ENCODE results near the gene ZSWIM7. TPM values are rescaled to one million over a fixed set of nuclear protein-coding genes. Genes with fewer than 3 reads are reported as not detected.
"Not testable (repeated sequence)": the region's sequence is repeated elsewhere in the genome, so short reads cannot be mapped to it uniquely, and the experiment has no call there.

Gene ZSWIM7
- polyA plus RNA-seq, 4 donors, result 40.6 to 62.6 (median 47.6) TPM

DNA sequence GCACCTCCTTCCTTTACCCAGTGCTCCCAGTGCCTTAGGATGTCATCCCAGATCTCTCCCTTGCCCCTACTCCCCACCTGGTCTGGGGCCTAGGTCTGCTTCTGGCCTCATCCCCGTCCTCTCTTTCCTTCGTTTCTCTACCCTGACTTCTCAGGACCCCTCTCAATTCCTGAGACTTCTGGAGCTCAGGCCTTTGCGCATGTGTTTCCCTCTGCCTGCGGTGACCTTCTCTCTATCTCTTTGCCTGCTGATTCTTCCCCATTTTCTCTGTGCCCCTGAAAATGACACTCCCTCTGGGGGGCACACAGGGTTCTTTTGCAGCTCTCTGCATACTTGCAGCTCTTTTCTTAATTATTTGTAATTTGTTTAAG lies 41.0 kb downstream of the ZSWIM7 start:
- DNase-seq (ENCODE audit: low read depth in 4 of 4, low spot score in 3 of 4), result no peak

DNA sequence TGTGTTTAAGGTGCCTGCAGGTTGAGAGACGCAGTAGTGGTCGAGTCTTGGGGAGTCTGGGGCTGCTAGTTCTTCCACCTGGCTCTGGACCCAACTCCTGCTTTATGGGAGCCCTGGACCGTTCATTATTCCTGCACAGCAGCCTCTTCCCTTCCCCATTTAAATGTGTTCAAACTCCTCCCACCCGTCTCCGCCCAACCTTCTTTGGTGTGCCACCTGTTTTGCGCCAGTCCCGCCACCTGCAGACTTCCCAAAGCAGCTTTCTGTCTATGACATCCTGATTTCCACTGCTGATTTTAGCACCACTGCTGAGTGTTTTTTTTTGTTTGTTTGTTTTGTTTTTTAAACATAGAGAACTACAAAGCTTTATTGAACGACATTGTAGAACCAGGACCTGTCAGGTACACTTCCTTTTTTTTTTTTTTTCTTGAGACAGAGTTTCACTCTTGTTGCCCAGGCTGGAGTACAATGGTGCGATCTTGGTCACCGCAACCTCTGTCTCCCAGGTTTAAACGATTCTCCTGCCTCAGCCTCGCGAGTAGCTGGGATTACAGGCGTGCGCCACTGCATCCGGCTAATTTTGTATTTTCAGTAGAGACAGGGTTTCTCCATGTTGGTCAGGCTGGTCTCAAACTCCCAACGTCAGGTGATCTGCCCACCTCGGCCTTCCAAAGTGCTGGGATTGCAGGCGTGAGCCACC lies 41.7 kb downstream of the ZSWIM7 start:
- no peak for DNase-seq (ENCODE audit: low read depth in 4 of 4, low spot score in 3 of 4)

DNA sequence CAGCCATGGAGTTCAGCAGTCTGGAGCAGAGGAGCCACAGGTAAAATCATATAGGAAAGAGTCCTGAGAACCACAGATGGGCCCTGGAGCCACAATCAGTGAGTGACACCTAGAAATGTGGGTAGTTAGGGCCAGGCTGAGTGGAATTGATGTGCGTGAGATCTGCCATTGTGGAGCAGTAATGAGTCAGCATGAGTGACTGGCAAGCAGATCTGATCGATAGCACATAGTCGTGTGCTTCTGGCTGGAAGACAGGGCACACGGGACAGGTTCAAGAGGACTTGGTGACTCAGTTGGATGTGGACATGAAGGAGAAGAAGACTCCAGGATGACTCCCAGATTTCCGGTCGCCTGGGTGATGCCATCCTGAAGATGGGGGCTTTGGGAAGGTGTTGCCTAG lies 42.3 kb downstream of the ZSWIM7 start:
- DNase-seq (ENCODE audit: low read depth in 4 of 4, low spot score in 3 of 4), result no peak

DNA sequence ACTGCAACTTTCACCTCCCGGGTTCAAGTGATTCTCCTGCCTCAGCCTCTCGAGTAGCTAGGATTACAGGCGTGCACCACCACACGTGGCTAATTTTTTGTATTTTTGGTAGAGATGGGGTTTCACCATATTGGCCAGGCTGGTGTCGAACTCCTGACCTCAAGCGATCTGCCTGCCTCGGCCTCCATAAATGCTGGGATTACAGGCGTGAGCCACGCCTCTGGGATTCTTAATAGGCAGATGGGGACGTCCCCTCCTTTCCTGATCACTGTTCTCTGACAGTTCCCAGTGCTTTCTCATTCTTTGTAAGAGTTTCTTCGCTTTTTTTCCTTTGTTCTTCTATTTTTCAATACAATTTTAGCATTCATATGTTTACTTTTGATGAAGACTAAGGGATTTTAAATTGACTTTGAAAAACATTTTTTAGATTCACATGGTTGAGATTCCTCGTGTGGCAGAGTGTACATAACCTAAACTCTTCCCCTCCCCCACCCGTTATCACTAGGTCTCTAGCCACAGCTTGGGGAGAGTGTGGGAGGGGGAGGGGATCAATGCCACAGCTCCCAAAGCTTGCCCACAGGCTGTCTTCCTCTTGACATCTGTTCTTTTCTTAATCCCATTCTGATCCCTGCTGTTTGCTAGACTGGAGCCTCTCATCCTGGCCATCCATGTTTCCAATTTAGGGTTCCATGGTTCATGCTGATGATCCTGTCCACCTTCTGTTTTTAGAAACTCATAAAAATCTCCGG lies 43.5 kb downstream of the ZSWIM7 start:
- DNase-seq (ENCODE audit: low read depth in 4 of 4, low spot score in 3 of 4), result no peak

DNA sequence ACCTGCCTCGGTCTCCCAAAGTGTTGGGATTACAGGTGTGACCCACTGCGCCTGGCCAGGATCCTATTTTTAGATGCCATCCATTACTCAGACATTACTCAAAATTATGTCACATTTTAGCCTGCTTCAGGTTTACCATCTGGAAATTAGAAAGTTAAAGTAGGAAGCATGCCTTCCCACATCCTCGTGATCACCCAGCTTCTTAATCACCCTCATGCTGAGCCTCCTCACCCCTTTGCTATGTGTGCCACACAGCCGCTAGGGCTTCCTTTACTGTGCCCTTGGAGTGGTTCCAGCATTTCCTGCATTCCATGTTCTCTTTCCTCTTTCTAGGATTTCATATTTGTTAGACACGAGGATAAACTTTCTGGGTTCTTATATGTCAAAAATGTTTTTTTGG lies 45.3 kb downstream of the ZSWIM7 start:
- no peak for DNase-seq (ENCODE audit: low read depth in 4 of 4, low spot score in 3 of 4)

DNA sequence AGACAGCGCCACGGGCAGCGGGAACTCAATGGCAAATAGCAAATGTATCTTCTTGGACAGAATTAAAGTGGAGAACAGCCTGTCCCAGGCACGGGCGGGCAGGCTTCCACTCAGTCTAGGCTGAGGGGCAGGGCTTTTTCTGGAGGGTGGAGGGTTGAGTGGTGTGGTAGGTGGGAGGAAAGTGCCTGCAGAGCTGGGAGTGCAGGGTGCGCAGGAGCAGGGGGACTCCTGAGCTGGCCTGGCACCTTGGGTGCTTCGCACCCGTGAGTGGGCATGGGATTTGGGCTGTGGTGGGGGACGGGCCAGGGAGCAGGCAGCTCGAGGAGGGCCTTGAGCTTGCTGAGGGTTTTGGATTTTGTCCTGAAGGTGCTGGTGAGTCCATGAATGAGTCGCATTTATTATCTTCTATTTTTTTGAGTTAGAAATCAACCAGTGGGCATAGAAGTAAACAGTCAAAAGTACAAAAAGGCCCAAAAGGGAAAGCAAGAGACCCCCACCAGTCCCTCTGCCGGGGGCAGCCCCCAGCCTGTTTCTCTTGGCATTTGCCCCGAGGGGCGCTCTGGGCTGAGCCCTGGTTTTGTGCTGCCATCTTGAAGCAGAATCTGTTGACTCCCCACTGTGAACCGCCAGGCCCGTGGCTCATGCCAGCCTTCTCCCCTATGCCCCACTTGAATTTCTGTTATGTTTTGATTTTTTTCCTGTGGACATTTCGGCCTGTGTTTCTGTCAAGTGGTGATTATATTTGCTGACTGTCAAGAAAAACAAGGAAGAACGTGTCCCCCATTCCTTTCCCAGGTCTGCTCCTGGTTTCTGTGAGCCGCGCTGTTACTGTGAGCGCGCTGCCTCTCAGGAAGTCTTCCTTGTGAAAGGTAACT lies 46.4 kb downstream of the ZSWIM7 start:
- no peak for DNase-seq (ENCODE audit: low read depth in 4 of 4, low spot score in 3 of 4)

DNA sequence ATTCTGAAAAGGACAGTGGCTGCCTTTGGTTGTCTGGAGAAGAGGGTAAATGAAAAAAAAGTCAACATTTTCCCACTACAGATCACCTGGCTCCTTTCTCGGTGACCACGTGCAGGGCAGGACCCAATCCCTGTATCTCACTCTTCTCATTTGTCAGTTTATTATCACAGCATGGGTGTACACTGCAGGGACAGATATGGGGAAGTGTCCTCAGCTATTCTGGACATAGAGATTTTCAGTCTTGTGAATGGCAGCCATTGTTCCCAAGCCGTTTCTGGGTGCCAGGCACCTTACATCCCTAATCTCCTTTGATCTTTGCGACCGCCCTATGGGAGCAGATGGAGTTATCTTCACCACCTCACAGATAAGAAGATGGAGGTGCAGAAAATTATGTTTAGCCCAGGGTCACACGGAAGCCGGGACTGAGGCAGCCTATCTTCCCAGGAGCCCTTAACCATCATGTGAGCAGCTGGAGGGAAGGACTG lies 47.4 kb downstream of the ZSWIM7 start:
- DNase-seq (ENCODE audit: low read depth in 4 of 4, low spot score in 3 of 4), result no peak

DNA sequence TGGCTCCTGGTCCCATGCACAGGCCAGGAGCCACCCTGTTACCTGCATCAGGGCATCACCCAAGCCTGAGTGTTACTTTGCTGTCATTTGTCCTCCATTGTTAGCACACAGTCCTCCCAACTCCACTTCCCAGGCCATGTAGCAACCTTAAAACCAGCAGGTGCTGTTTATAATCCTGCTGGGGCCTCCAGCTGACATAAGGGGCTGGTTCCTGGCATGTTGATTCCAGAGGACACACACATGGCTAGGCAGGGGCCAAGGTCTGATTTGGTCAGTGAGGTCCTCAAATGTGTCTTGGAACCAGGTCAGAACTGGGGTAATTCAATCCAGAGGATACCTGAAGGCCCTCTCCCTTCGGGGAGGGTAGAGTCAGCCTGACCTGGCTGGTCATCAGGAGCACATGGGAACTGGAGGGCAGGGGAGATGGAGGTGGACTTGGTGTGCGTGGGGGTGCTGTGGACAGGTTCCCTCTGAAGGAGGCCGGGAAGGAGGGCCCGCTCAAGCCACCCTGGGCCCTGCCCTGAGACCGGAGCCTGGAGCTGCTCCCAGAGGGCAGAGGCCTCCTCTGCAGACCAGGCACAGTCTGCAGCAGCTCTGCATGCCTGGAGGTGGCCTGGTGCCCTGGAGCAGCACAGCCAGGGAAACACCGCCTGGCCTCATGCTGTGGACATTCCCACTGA lies 48.0 kb downstream of the ZSWIM7 start:
- DNase-seq (ENCODE audit: low read depth in 4 of 4, low spot score in 3 of 4), result no peak

DNA sequence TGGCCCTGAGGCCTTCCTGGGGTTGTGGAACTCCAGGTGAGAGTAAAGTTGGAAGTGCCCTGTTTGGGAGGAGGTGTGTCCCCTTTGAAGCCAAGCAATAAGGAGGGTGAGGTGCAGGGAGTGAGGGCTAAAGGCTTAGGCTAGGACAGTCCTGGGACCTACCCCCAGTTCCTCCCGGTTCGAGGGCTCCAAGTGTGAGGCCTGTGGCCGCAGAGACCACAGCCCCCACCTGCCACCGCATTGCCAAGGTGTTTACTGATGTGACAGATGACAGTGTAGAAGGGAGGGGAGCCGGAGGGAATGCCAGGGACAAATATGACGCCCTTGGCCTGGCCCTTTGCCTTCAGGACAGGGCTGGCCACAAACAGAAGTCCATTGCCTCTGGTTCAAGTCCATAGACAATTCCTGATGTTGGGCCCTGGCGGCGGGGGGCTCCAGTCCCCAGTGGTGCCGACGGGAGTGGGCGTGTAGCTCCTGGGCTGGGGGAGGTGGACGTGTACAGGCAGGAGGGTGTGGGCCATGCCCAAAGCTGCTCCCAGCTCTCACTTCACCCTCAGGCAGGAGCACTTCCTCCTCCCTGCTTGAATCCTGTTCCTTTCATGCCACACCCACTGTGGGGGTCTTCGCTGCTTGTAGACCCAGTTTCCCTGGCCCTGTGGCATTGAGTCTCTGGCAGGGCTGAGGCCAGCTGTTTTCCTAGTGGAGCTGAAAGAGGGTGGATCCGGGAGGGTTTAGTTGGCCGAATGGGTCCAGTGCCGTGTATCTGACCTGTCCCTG lies 51.3 kb downstream of the ZSWIM7 start:
- DNase-seq (ENCODE audit: low read depth in 4 of 4, low spot score in 3 of 4), result no peak

DNA sequence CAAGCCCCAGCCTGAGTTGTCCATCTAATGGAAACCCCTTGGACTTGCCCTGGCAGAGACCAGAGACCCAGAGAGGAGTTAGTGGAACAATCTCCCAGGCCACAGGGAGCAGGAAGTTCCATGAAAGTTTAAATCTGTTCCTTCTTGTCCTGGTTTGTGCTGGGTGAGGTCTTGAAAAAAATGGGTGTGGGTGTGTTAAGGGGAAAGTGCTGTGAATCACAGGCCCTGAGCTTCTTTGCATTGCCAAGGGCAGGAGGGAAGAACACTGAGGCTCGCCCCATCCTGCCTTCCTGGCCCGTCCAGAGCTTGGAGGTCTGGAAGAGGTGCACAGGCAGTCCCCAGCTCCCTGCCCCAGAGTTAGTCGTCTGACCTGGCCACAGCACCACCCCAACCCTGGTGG lies 52.2 kb downstream of the ZSWIM7 start:
- no peak for DNase-seq (ENCODE audit: low read depth in 4 of 4, low spot score in 3 of 4)

DNA sequence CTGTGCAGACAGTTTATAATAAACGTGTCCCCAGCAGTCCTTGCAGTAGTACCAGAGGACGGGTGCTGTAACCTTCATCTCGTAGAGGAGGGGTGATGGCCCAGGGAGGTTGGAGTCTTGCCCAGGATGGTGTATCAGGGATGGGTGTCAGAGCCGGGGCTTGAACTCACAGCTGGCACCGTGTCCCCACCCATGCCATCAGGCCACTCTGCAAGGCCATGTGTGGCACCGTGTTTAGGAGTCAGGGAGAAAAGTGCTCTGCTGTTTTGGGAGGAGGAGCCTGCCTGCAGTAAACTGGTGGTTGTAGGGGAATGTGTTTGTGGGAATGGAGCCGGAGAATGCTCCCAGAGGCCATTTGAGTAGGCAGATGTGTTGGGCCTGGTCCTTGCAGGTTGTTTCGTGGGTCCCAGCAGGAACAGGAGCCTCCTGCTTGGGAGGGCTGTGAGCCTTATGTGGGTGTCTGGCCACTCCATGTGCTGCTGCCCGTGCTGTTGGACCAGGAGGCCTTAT lies 52.8 kb downstream of the ZSWIM7 start:
- no peak for DNase-seq (ENCODE audit: low read depth in 4 of 4, low spot score in 3 of 4)

DNA sequence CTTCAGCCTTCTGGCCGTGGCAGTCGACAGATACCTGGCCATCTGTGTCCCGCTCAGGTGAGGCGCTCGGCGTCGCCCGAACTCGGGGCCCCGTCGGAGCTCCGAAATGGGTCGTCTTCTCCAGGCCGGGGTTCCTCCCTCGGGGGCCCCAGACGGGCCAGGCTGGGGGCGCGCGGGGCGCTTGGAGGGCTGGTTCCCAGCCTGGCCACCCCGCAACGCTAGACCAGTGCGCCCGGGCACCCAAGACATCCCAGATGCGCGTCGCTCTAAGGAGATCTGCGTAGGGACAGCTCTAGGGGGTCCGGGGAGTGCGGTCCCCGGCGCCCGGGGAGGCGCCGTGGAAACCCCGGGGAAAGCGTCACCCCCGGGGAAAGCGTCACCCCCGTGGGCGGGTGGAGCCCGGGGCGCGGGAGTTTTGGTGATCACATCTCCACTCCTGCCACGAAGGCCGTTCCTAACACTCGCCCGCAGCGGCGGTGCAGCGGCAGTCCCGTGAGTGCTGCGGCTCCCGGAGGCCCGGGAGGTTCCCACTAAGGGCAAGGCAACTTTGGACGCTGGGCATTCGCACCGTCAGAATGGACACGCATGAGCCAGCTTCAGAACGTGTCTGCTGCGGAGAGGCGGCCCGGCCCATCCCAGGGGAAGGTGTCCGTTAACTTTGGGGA lies 53.8 kb downstream of the ZSWIM7 start:
- DNase-seq (ENCODE audit: low read depth in 4 of 4, low spot score in 3 of 4), result no peak

DNA sequence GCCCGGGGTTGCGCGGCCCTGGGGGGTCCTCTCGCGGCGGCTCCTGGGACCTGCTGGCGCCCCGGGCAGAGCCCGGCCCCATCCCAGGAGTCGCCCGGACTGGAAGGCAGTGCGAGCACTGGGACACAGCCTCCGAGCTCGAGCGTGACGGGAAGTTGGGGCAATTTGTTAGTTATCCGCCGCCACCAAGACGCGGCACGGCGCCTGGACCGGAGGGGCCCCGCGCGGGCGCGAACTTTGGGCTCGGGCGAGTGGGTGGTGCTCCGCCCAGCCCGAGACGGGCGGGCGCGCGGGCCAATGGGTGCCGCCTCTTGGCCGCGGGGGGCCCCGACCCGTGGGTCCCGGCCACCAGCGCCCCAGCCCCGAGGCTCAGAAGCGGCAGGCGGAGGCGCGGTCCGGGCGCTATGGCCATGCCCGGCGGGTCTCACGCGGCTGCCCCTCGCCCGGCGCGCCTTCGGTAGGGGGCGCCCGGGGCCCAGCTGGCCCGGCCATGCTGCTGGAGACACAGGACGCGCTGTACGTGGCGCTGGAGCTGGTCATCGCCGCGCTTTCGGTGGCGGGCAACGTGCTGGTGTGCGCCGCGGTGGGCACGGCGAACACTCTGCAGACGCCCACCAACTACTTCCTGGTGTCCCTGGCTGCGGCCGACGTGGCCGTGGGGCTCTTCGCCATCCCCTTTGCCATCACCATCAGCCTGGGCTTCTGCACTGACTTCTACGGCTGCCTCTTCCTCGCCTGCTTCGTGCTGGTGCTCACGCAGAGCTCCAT lies 54.6 kb downstream of the ZSWIM7 start, which contains the start of gene ADORA2B:
Gene ADORA2B, plus strand, starts transcription at position 372 of the 768 bp plus-strand sequence. Its CDS starts 119 bp downstream, at position 491.
- DNase-seq (ENCODE audit: low read depth in 4 of 4, low spot score in 3 of 4), result peak in 2 of 4 donors; percentile 44 to 52

DNA sequence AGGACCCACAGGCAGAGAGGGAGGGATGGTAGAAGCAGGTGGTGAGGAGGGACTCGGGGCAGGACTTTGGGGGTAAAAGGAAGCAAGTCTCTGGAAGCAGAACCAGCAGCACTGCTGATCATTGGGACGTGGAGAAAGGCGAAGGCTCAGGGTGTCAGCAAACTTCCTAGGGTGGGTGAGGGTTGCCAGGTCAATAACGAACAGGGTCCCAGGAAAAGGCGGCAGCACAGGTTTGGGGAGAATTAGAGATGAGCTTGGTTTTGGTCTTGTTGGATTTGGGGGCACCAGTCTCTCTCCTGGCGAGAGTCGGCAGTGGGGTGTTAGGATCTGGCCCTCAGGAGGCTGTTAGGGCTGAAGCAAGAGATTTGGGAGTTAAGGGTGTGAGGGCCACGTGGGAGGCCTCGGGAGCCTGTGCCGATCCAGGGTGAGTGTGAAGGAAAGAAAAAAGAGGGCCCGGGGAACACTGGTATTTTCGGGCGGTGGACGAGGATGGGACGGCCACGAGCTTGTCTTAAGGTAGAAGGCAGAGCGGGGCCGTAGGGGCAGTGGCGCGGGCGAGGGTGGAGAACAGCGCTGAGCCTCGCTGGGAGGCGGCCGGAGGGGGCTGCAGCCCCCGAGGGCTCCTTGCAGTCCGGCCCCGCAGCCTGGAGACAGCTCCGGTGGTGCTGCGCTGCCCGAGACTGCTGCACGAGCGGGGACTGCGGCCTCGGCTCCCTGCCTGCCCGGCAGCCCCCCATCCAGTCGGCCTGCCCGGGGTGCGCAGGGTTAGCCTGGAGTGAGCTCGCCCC lies 55.3 kb downstream of the ZSWIM7 start:
- DNase-seq (ENCODE audit: low read depth in 4 of 4, low spot score in 3 of 4), result no peak

DNA sequence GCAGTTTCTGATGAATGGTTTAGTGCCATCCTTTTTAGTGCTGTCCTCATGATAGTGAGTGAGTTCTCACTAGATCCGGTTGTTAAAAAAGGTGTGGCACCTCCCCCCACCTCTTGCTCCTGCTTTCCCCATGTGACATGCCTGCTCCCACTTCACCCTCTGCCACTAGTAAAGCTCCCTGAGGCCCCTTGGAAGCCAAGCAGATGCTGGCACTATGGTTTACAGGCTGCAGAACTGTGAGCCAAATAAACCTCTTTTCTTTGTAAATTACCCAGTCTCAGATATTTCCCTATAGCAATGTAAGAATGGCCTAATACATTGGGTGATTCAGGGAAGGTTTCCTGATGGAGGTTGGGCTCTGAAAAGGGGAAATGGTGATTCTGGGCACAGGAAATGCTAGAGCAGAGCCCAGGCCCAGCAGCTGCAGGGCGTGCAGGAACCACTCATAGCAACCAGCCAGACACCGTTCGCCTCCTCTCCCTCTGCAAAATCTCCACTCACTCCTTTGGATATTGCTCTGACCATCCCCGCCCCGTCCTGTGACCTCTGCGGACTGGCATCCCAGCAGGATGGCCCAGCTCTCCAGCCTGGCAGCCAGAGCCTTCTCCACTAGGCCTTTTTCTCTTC lies 57.2 kb downstream of the ZSWIM7 start:
- DNase-seq (ENCODE audit: low read depth in 4 of 4, low spot score in 3 of 4), result no peak

DNA sequence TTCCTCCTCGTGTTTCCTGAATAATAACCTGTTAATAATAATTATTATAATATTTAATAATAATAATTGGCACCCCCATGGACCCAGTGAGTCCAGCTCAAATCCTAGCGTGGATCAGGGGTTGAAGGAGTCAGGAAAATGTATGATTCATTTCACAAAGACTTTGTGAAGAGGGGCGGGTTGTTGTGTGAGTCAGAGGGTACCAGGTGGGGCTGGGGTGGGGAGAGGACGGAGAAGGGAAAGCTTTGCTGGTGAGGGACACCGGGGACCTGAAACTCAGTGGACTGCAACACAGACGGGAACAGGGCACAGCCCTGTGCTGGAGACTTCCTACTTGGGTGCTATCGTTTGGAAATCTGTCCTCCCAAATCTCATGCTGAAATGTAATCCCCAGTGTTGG lies 57.7 kb downstream of the ZSWIM7 start:
- DNase-seq (ENCODE audit: low read depth in 4 of 4, low spot score in 3 of 4), result no peak

DNA sequence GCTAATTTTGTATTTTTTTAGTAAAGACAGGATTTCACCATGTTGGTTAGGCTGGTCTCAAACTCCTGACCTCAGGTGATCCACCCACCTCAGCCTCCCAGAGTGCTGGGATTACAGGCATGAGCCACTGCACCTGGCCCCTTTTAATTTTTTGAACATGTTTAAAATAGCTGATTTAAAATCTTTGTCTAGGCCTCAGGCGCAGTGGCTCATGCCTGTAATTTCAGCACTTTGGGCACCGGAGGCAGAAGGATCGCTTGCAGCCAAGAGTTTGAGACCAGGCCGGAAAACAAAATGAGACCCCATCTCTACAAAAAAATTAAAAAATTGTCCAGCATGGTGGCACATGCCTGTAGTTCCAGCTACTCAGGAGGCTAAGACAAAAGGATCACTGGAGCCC lies 63.0 kb downstream of the ZSWIM7 start:
- DNase-seq (ENCODE audit: low read depth in 4 of 4, low spot score in 3 of 4), result not testable (repeated sequence)
